WTC11 (cell line): Measurements from ENCODE around the gene THBS3.

Source experiments
- CREB1 ChIP-seq: sonication (generic); formaldehyde crosslinking; IDR thresholded peaks from 2 replicates; pipeline ENCODE4 v1.8.0; 2023; ENCODE audit warnings: mild to moderate bottlenecking, missing genetic modification reagents
- FOXP1 ChIP-seq: sonication (generic); formaldehyde crosslinking; IDR thresholded peaks from 2 replicates; pipeline ENCODE4 v1.8.0; 2022; ENCODE audit warnings: missing genetic modification reagents, mild to moderate bottlenecking, moderate library complexity, borderline replicate concordance
- GABPB1 ChIP-seq: sonication (generic); formaldehyde crosslinking; IDR thresholded peaks from 2 replicates; pipeline ENCODE4 v1.8.1; 2023; ENCODE audit warnings: mild to moderate bottlenecking, missing genetic modification reagents
- GRHL2 ChIP-seq: fragments of 250-450 bp; sonication (Bioruptor Pico); IDR thresholded peaks from 2 replicates; pipeline ENCODE4 v1.8.0; 2022; ENCODE audit warnings: mild to moderate bottlenecking, moderate library complexity; ENCODE audit not compliant: insufficient replicate concordance, severe bottlenecking
- MXD4 ChIP-seq: fragments of 250-450 bp; sonication (Bioruptor Pico); IDR thresholded peaks from 2 replicates; pipeline ENCODE4 v1.8.0; 2021; ENCODE audit warnings: mild to moderate bottlenecking, moderate library complexity, borderline replicate concordance
- RORB ChIP-seq: fragments of 250-450 bp; sonication (Bioruptor Pico); IDR thresholded peaks from 2 replicates; pipeline ENCODE4 v1.9.0; 2021; ENCODE audit warnings: mild to moderate bottlenecking
- SP1 ChIP-seq: sonication (generic); formaldehyde crosslinking; conservative IDR thresholded peaks from 2 replicates; pipeline ENCODE4 v1.8.1; 2022; ENCODE audit warnings: missing genetic modification reagents
- ZBTB21 ChIP-seq: sonication (generic); formaldehyde crosslinking; IDR thresholded peaks from 2 replicates; pipeline ENCODE4 v1.8.1; 2023; ENCODE audit warnings: mild to moderate bottlenecking, missing genetic modification reagents, borderline replicate concordance
- TF ChIP-seq, protein P1 (sequence below): fragments of 200-600 bp; IDR thresholded peaks from 2 replicates; pipeline ENCODE4 v1.8.0; 2022; ENCODE audit warnings: antibody characterized with exemption
- TF ChIP-seq, protein P2 (sequence below): sonication (generic); formaldehyde crosslinking; IDR thresholded peaks from 2 replicates; pipeline ENCODE4 v1.8.0; 2022; ENCODE audit warnings: missing genetic modification reagents
- TF ChIP-seq, protein P3 (sequence below): sonication (generic); formaldehyde crosslinking; IDR thresholded peaks from 2 replicates; pipeline ENCODE4 v1.8.1; 2023; ENCODE audit warnings: mild to moderate bottlenecking, missing genetic modification reagents, borderline replicate concordance
- TF ChIP-seq, protein P4 (sequence below): sonication (generic); formaldehyde crosslinking; IDR thresholded peaks from 2 replicates; pipeline ENCODE4 v1.8.0; 2022; ENCODE audit warnings: mild to moderate bottlenecking, missing genetic modification reagents

DNA sequence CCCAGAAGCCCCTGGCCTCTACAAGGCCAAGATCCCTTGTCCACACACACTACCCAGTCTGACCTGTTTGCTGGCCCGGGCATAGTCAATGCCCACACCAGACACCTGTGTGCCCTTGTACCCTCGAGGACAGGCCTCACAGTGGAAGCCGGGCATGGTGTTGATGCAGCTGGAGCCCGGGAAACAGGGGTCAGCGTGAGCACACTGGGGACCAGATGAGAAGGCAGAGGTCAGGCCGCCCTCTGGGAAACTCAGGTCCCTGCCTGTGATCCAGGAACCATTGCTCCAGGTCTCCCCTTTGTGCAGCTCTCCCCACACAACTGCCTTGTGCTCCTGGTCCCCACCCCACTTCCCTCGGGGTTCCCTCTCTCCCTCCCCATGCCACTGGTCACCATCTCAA, 5.5 kb downstream of the THBS3 start:
- TF ChIP-seq, protein P1, sequence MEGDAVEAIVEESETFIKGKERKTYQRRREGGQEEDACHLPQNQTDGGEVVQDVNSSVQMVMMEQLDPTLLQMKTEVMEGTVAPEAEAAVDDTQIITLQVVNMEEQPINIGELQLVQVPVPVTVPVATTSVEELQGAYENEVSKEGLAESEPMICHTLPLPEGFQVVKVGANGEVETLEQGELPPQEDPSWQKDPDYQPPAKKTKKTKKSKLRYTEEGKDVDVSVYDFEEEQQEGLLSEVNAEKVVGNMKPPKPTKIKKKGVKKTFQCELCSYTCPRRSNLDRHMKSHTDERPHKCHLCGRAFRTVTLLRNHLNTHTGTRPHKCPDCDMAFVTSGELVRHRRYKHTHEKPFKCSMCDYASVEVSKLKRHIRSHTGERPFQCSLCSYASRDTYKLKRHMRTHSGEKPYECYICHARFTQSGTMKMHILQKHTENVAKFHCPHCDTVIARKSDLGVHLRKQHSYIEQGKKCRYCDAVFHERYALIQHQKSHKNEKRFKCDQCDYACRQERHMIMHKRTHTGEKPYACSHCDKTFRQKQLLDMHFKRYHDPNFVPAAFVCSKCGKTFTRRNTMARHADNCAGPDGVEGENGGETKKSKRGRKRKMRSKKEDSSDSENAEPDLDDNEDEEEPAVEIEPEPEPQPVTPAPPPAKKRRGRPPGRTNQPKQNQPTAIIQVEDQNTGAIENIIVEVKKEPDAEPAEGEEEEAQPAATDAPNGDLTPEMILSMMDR = no peak
- TF ChIP-seq ZBTB21 (CRISPR knock-in tag) (no peak), FOXP1 (no peak), RORB (CRISPR knock-in tag) (no peak), SP1 (CRISPR knock-in tag) (no peak), GABPB1 (no peak), MXD4 (no peak), CREB1 (CRISPR knock-in tag) (no peak), GRHL2 (CRISPR knock-in tag) (no peak)
- TF ChIP-seq, protein P2, sequence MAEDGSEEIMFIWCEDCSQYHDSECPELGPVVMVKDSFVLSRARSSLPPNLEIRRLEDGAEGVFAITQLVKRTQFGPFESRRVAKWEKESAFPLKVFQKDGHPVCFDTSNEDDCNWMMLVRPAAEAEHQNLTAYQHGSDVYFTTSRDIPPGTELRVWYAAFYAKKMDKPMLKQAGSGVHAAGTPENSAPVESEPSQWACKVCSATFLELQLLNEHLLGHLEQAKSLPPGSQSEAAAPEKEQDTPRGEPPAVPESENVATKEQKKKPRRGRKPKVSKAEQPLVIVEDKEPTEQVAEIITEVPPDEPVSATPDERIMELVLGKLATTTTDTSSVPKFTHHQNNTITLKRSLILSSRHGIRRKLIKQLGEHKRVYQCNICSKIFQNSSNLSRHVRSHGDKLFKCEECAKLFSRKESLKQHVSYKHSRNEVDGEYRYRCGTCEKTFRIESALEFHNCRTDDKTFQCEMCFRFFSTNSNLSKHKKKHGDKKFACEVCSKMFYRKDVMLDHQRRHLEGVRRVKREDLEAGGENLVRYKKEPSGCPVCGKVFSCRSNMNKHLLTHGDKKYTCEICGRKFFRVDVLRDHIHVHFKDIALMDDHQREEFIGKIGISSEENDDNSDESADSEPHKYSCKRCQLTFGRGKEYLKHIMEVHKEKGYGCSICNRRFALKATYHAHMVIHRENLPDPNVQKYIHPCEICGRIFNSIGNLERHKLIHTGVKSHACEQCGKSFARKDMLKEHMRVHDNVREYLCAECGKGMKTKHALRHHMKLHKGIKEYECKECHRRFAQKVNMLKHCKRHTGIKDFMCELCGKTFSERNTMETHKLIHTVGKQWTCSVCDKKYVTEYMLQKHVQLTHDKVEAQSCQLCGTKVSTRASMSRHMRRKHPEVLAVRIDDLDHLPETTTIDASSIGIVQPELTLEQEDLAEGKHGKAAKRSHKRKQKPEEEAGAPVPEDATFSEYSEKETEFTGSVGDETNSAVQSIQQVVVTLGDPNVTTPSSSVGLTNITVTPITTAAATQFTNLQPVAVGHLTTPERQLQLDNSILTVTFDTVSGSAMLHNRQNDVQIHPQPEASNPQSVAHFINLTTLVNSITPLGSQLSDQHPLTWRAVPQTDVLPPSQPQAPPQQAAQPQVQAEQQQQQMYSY (CRISPR knock-in tag) = no peak
- TF ChIP-seq, protein P3, sequence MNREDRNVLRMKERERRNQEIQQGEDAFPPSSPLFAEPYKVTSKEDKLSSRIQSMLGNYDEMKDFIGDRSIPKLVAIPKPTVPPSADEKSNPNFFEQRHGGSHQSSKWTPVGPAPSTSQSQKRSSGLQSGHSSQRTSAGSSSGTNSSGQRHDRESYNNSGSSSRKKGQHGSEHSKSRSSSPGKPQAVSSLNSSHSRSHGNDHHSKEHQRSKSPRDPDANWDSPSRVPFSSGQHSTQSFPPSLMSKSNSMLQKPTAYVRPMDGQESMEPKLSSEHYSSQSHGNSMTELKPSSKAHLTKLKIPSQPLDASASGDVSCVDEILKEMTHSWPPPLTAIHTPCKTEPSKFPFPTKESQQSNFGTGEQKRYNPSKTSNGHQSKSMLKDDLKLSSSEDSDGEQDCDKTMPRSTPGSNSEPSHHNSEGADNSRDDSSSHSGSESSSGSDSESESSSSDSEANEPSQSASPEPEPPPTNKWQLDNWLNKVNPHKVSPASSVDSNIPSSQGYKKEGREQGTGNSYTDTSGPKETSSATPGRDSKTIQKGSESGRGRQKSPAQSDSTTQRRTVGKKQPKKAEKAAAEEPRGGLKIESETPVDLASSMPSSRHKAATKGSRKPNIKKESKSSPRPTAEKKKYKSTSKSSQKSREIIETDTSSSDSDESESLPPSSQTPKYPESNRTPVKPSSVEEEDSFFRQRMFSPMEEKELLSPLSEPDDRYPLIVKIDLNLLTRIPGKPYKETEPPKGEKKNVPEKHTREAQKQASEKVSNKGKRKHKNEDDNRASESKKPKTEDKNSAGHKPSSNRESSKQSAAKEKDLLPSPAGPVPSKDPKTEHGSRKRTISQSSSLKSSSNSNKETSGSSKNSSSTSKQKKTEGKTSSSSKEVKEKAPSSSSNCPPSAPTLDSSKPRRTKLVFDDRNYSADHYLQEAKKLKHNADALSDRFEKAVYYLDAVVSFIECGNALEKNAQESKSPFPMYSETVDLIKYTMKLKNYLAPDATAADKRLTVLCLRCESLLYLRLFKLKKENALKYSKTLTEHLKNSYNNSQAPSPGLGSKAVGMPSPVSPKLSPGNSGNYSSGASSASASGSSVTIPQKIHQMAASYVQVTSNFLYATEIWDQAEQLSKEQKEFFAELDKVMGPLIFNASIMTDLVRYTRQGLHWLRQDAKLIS = no peak
- TF ChIP-seq, protein P4, sequence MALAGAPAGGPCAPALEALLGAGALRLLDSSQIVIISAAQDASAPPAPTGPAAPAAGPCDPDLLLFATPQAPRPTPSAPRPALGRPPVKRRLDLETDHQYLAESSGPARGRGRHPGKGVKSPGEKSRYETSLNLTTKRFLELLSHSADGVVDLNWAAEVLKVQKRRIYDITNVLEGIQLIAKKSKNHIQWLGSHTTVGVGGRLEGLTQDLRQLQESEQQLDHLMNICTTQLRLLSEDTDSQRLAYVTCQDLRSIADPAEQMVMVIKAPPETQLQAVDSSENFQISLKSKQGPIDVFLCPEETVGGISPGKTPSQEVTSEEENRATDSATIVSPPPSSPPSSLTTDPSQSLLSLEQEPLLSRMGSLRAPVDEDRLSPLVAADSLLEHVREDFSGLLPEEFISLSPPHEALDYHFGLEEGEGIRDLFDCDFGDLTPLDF (CRISPR knock-in tag) = no peak
